Calu3 (cell line): ENCODE results near the gene FAAH. TPM values are rescaled to one million over a fixed set of nuclear protein-coding genes. Genes with fewer than 3 reads are reported as not detected.

Experiments
- BruUV-seq: library from RNA; stranded (reverse); fragments of 400-500 nt; replicated peaks from 2 replicates; lab custom pipeline; 2021; lab: Mats Ljungman, UMichigan
- CTCF ChIA-PET: fragments of 300-600 bp; sonication (Branson Sonifier 250); formaldehyde crosslinking; loops from one replicate; lab custom pipeline; 2022; ENCODE audit warnings: antibody characterized with exemption; lab: Charles Lee
- DNase-seq: peaks from one replicate; pipeline ENCODE4 v3.0.0; 2022
- H3K27ac Mint-ChIP-seq: one replicate; pipeline ENCODE4 v1.8.0; 2022; ENCODE audit warnings: mixed read lengths; ENCODE audit not compliant: unreplicated experiment
- H3K27me3 Mint-ChIP-seq: one replicate; pipeline ENCODE4 v1.8.0; 2022; ENCODE audit warnings: mixed read lengths; ENCODE audit not compliant: unreplicated experiment
- H3K36me3 Mint-ChIP-seq: one replicate; pipeline ENCODE4 v1.8.0; 2022; ENCODE audit warnings: mild to moderate bottlenecking, moderate library complexity, mixed read lengths; ENCODE audit not compliant: insufficient read depth, unreplicated experiment
- H3K4me1 Mint-ChIP-seq: one replicate; pipeline ENCODE4 v1.8.0; 2022; ENCODE audit warnings: mild to moderate bottlenecking, low read depth, mixed read lengths; ENCODE audit not compliant: unreplicated experiment
- H3K4me3 Mint-ChIP-seq: one replicate; pipeline ENCODE4 v1.8.0; 2022; ENCODE audit warnings: mild to moderate bottlenecking, low read depth, moderate library complexity, mixed read lengths; ENCODE audit not compliant: unreplicated experiment
- H3K9me3 Mint-ChIP-seq: one replicate; pipeline ENCODE4 v1.8.0; 2022; ENCODE audit warnings: low read depth, mixed read lengths; ENCODE audit not compliant: unreplicated experiment
- CTCF ChIP-seq: fragments of 200-600 bp; IDR thresholded peaks from one replicate; pipeline ENCODE4 v1.8.0; 2022; ENCODE audit warnings: antibody characterized with exemption; ENCODE audit not compliant: unreplicated experiment
- intact Hi-C: fragments of 100-400 bp; cut with micrococcal nuclease; formaldehyde crosslinking; loops from one replicate; pipeline ENCODE4 v1.10.0; 2022; ENCODE audit not compliant: unreplicated experiment
- total RNA-seq: library from RNA; stranded (reverse); gene quantifications from 2 replicates; pipeline ENCODE4 v1.2.3, GENCODE V29; 2022

The FAAH gene
- total RNA-seq, 1 experiment from 2014 or later = 31.4 TPM

- BruUV-seq = no TSS peak
- no peak overlapping the region for H3K27ac Mint-ChIP-seq
- H3K27me3 Mint-ChIP-seq = peaks cover 86% of the 10 kb centered on the region
- H3K36me3 Mint-ChIP-seq = no peaks in the 10 kb centered on the region
- intact Hi-C loops = no loop called here
- H3K4me3 Mint-ChIP-seq = no peak overlapping the region
- CTCF ChIA-PET = interaction anchor here (1.9 kb wide), 1 partner anchor 13 kb away, joined by 6 read pairs; no protein-coding TSS in a partner anchor
- H3K4me1 Mint-ChIP-seq = no peaks in the 10 kb centered on the region
- no peak for TF ChIP-seq CTCF
- no peak for DNase-seq
- H3K9me3 Mint-ChIP-seq = no peaks in the 10 kb centered on the region
Measured at GRCh38 chr1:46459315-46459714, 65.2 kb downstream of the FAAH start.

GRCh38 chr1:46461017-46461808, 67.1 kb downstream of the FAAH start:
- CTCF ChIA-PET = no interaction called here
- Mint-ChIP-seq H3K4me3 (no peak overlapping the region), H3K36me3 (no peaks in the 10 kb centered on the region), H3K4me1 (no peaks in the 10 kb centered on the region), H3K27ac (no peak overlapping the region), H3K27me3 (peaks cover 86% of the 10 kb centered on the region), H3K9me3 (no peaks in the 10 kb centered on the region)
- DNase-seq = no peak
- no TSS peak for BruUV-seq
- intact Hi-C loops = no loop called here
- TF ChIP-seq CTCF = no peak

- Mint-ChIP-seq H3K36me3 (no peaks in the 10 kb centered on the region), H3K4me3 (no peak overlapping the region), H3K4me1 (no peaks in the 10 kb centered on the region), H3K9me3 (no peaks in the 10 kb centered on the region), H3K27ac (no peak overlapping the region), H3K27me3 (peaks cover 91% of the 10 kb centered on the region)
- DNase-seq = no peak
- BruUV-seq = no TSS peak
- intact Hi-C loops = no loop called here
- no peak for TF ChIP-seq CTCF
- CTCF ChIA-PET = no interaction called here
Measured at GRCh38 chr1:46461809-46462448, 67.8 kb downstream of the FAAH start.

Other genes starting within 250 kb of the FAAH start
- gene TSPAN1, start 219.2 kb upstream of the FAAH start, total RNA-seq = 46.2 and 94.8 TPM in 2 replicates
- not detected in 2 replicates for gene P3R3URF, start 217.8 kb upstream of the FAAH start, total RNA-seq
- 62.0 and 74.5 TPM in 2 replicates for gene POMGNT1, start 195.9 kb upstream of the FAAH start, total RNA-seq
- gene LURAP1, start 191.0 kb upstream of the FAAH start, total RNA-seq = not detected in 2 replicates
- gene RAD54L, start 146.6 kb upstream of the FAAH start, total RNA-seq = 22.5 and 25.2 TPM in 2 replicates
- 47.5 and 48.8 TPM in 2 replicates for gene LRRC41, start 90.7 kb upstream of the FAAH start, total RNA-seq
- gene UQCRH, start 90.6 kb upstream of the FAAH start, total RNA-seq = 410 and 460 TPM in 2 replicates
- gene NSUN4, start 53.5 kb upstream of the FAAH start, total RNA-seq = 38.7 and 42.5 TPM in 2 replicates
- gene DMBX1, start 95.5 kb downstream of the FAAH start, total RNA-seq = 0.88 and 2.3 TPM in 2 replicates
- not detected in 2 replicates for gene KNCN, start 157.3 kb downstream of the FAAH start, total RNA-seq
- gene MKNK1, start 210.0 kb downstream of the FAAH start, total RNA-seq = 29.6 and 32.0 TPM in 2 replicates
- 8.3 and 9.3 TPM in 2 replicates for gene MOB3C, start 222.5 kb downstream of the FAAH start, total RNA-seq